ENCODE measurements around the gene ENO4. TPM values are rescaled to one million over a fixed set of nuclear protein-coding genes. Genes with fewer than 3 reads are reported as not detected.

ENO4 gene
- total RNA-seq, 1 experiment from 2014 or later: 0.42 TPM

- Mint-ChIP-seq H3K27me3 (ENCODE audit: low read depth) (no peaks in the 10 kb centered on the region), H3K4me3 (no peak overlapping the region), H3K36me3 (no peaks in the 10 kb centered on the region), H3K4me1 (peaks cover 41% of the 10 kb centered on the region), H3K27ac (no peak overlapping the region), H3K9me3 (no peaks in the 10 kb centered on the region)
- CTCF ChIA-PET: no interaction called here
- TF ChIP-seq ZNF317 (CRISPR knock-in tag; IDR thresholded peaks at IDR 0.05; ENCODE audit: borderline replicate concordance, low read depth) (no peak), OVOL2 (CRISPR knock-in tag; IDR thresholded peaks at IDR 0.05; ENCODE audit: borderline replicate concordance) (no peak), ATF1 (CRISPR knock-in tag; IDR thresholded peaks at IDR 0.05) (no peak), CDX4 (CRISPR knock-in tag; IDR thresholded peaks at IDR 0.05; ENCODE audit: borderline replicate concordance) (no peak), ZNF232 (CRISPR knock-in tag; IDR thresholded peaks at IDR 0.05) (no peak), ZNF425 (CRISPR knock-in tag; conservative IDR thresholded peaks at IDR 0.05) (no peak), ESRRA (CRISPR knock-in tag; IDR thresholded peaks at IDR 0.05; ENCODE audit: borderline replicate concordance) (no peak), PRDM15 (CRISPR knock-in tag; IDR thresholded peaks at IDR 0.05) (no peak), SMAD4 (CRISPR knock-in tag; IDR thresholded peaks at IDR 0.05) (no peak), E2F1 (CRISPR knock-in tag; IDR thresholded peaks at IDR 0.05) (no peak), ZNF263 (CRISPR knock-in tag; IDR thresholded peaks at IDR 0.05; ENCODE audit: low read depth) (no peak), ZNF416 (CRISPR knock-in tag; IDR thresholded peaks at IDR 0.05) (no peak), FOXP1 (CRISPR knock-in tag; IDR thresholded peaks at IDR 0.05; ENCODE audit: borderline replicate concordance) (no peak), ZSCAN18 (CRISPR knock-in tag; IDR thresholded peaks at IDR 0.05) (no peak), ZNF423 (CRISPR knock-in tag; IDR thresholded peaks at IDR 0.05) (no peak), CBFB (CRISPR knock-in tag; IDR thresholded peaks at IDR 0.05; ENCODE audit: low read depth) (no peak), ZNF512 (CRISPR knock-in tag; IDR thresholded peaks at IDR 0.05; ENCODE audit: borderline replicate concordance) (no peak), TEAD4 (CRISPR knock-in tag; IDR thresholded peaks at IDR 0.05) (no peak), FOXP4 (CRISPR knock-in tag; IDR thresholded peaks at IDR 0.05) (no peak)
- DNase-seq (ENCODE audit: low spot score): no peak
- POLR2A ChIA-PET: no interaction called here
- no peak for ATAC-seq
Measured at GRCh38 chr10:116829711-116830110, 19.6 kb upstream of the ENO4 start.

All from WTC11 (cell line).